GM19452 (cell line): Measurements from ENCODE around the gene BLZF1.
"Not testable (repeated sequence)": the region's sequence is repeated elsewhere in the genome, so short reads cannot be mapped to it uniquely, and the experiment has no call there.

Experiments
- ATAC-seq: cut with Tn5 transposase; IDR thresholded peaks from one replicate; pipeline ENCODE4 v1.9.1; 2021; ENCODE audit not compliant: unreplicated experiment

The BLZF1 gene, protein sequence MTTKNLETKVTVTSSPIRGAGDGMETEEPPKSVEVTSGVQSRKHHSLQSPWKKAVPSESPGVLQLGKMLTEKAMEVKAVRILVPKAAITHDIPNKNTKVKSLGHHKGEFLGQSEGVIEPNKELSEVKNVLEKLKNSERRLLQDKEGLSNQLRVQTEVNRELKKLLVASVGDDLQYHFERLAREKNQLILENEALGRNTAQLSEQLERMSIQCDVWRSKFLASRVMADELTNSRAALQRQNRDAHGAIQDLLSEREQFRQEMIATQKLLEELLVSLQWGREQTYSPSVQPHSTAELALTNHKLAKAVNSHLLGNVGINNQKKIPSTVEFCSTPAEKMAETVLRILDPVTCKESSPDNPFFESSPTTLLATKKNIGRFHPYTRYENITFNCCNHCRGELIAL

GRCh38 chr1:169367686-169368405, at the start of gene BLZF1, which contains the start of gene NME7:
Gene BLZF1, plus strand, starts transcription at chr1:169368195. Its CDS starts 1,328 bp downstream, at chr1:169369523.
Gene NME7, minus strand, starts transcription at chr1:169367797. Its CDS starts 87 bp downstream, at chr1:169367710.
- ATAC-seq: peak; percentile 93

- no peak for ATAC-seq
Observed at GRCh38 chr1:169318536-169319244, 49.3 kb upstream of the BLZF1 start.

GRCh38 chr1:169321539-169321938, 46.5 kb upstream of the BLZF1 start:
- no peak for ATAC-seq

GRCh38 chr1:169322138-169322537, 45.9 kb upstream of the BLZF1 start:
- ATAC-seq: no peak

- no peak for ATAC-seq
Observed at GRCh38 chr1:169325117-169325516, 42.9 kb upstream of the BLZF1 start.

- peak; percentile 56 for ATAC-seq
Observed at GRCh38 chr1:169326261-169326955, 41.6 kb upstream of the BLZF1 start.

- ATAC-seq: peak; percentile 97
Observed at GRCh38 chr1:169326956-169327268, 41.1 kb upstream of the BLZF1 start.

GRCh38 chr1:169327875-169328274, 40.1 kb upstream of the BLZF1 start:
- ATAC-seq: no peak

DNA sequence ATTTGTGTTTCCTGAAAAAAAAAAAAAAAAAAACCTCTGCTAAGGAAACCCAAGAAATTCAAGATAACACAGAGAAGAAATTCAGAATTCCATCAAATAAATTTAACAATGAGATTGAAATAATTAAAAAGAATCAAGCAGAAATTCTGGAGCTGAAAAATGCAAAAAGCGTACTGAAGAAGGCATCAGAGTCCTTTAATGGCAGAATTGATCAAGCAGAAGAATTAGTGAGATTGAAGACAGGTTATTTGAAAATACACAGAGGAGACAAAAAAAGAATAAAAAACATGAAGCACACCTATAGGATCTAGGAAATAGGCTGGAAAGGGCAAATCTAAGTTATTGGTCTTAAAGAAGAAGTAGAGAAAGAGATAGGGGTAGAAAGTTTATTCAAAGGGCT, 38.6 kb upstream of the BLZF1 start:
- ATAC-seq: no peak

DNA sequence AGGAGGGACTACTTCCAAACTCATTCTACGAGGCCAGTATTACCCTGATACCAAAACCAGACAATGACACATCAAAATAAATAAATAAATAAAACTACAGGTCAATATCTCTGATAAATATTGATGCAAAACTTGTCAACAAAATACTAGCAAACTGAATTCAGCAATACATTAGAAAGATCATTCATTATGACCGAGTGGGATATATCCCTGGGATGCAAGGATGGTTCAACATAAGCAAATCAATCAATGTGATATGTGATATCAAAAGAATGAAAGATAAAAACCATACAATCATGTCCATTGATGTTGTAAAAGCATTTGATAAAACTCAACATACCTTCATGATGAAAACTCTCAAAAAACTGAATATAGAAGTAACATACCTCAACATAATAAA, 37.1 kb upstream of the BLZF1 start:
- no peak for ATAC-seq

DNA sequence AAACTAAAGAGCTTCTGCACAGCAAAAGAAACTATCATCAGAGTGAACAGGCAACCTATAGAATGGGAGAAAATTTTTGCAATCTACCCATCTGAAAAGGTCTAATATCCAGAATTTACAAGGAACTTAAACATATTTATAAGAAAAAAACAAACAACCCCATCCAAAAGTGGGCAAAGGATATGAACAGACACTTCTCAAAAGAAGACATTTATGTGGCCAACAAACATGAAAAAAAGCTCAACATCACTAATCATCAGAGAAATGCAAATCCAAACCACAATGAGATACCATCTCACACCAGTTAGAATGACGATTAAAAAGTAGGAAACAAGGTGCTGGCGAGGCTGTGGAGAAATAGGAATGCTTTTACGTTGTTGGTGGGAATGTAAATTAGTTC, 33.3 kb upstream of the BLZF1 start:
- not testable (repeated sequence) for ATAC-seq

DNA sequence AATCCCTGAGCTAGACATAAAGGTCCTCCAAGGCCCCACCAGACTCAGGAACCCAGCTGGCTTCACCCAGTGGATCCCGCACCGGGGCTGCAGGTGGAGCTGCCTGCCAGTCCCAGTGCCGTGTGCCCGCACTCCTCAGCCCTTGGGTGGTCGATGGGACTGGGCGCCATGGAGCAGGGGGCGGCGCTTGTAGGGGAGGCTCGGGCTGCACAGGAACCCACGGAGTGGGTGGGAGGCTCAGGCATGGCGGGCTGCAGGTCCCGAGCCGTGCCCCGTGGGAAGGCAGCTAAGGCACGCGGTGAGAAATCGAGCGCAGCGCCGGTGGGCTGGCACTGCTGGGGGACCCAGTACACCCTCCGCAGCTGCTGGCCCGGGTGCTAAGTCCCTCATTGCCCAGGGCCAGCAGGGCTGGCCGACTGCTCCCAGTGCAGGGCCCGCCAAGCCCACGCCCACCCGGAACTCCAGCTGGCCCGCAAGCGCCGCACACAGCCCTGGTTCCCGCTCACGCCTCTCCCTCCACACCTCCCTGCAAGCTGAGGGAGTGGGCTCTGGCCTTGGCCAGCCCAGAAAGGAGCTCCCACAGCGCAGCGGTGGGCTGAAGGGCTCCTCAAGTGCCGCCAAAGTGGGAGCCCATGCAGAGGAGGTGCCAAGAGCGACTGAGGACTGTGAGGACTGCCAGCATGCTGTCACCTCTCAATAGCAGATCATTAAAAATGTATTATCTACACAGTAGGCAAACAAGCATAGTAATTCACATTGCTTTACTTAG, 30.9 kb upstream of the BLZF1 start:
- ATAC-seq: not testable (repeated sequence)

GRCh38 chr1:169338617-169339016, 29.4 kb upstream of the BLZF1 start:
- ATAC-seq: no peak

DNA sequence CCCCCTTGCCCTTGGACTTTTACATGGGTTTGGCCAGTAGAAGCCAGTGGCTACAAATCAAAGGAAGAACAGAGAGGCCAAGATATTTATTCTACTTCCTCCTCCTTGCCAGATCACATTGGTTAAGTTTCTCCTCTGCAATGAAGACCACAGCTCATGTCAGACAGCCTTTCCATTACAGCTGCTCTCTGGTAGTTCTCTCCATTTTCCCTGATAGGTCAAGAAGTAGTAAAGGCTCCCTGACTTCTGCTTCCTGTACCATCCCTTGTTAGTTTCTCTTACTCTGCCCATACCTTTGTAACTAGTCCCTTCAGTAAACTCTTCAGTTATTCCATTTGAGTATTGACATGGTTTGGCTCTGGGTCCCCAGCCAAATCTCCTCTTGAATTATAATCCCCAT, 28.2 kb upstream of the BLZF1 start:
- no peak for ATAC-seq

- ATAC-seq: no peak
Observed at GRCh38 chr1:169340882-169341281, 27.1 kb upstream of the BLZF1 start.

DNA sequence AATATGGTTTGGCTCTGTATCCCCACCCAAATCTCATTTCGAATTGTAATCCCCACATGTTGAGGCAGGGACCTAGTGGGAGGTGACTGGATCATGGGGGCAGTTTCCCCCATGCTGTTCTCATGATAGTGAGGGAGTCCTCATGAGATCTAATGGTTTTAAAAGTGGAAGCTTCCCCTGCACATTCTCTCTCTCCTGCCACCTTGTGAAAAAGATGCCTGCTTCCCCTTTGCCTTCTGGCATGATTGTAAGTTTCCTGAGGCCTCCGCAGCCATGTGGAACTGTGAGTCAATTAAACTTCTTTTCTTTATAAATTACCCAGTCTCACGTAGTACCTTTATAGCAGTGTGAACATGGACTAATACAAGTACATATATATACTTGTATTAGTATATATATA, 25.9 kb upstream of the BLZF1 start:
- ATAC-seq: not testable (repeated sequence)

- no peak for ATAC-seq
Observed at GRCh38 chr1:169345511-169345910, 22.5 kb upstream of the BLZF1 start.

DNA sequence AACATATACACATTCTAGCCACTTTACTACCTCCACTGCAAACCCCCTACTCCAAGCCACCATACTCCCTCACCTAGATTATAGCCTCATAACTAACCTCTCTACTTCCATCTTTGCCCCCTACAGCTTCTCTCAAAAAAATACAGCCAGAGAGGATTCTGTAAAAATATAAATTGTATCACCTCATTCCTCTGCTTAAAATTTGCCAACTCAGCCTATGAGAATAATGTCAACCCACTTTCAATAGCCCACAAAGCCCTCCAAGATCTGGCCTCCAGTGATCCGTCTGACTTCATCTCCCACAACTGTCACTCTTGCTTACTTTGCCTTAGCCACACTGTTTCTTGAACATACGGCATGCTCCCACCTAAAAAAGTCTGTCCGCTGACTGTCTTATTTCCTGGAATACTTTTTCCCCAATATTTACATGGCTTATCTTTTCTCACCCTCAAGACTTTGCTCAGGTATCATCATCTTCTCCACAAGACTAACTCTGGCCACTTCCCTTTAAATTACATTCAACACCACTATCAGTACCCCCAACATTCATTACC, 21.9 kb upstream of the BLZF1 start:
- ATAC-seq: no peak

DNA sequence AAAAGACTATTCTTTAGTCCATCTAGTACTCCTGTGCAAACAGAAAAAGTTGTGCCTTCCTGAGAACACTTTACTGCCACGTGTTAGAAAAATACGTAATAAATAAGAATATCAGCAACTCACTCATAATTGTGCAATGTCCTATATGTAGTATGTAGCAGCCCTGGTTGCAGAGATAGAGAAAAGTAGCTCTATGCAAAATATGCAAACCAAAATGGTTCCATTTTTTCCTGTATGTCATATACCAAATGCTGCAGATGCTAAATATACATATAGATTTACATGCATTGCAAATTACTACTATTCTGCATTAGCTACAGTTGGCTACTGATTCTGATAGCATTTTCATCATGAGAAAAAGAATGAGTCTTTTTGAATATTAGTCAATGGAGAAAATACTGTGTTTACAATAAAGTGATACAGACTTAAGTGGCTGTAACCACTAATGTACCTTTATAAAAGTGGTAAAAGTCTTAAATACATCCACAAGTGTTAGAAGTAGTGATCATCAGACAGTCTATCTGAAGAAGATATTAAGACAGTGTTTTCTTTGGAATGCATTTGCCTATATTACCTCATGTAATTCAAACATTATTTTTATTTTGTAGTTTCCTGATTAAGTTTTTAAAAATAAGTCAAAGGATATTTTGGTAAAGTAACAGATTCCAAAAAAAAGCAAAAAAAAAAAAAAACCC, 20.2 kb upstream of the BLZF1 start:
- ATAC-seq: no peak
